Stimulated activated CD8-positive, alpha-beta memory T cell treated with anti-CD3 and anti-CD28 coated beads, Interleukin-7, amount 100 ng/mL, for 4 hours (primary cell): ENCODE results near the gene SLC12A6.

Experiments used
- DNase-seq, 2 donors: peaks; one replicate each; pipeline ENCODE4 v3.0.0-alpha.2; 2020; ENCODE audit warnings: low read depth in 2 of 2

Gene SLC12A6

DNA sequence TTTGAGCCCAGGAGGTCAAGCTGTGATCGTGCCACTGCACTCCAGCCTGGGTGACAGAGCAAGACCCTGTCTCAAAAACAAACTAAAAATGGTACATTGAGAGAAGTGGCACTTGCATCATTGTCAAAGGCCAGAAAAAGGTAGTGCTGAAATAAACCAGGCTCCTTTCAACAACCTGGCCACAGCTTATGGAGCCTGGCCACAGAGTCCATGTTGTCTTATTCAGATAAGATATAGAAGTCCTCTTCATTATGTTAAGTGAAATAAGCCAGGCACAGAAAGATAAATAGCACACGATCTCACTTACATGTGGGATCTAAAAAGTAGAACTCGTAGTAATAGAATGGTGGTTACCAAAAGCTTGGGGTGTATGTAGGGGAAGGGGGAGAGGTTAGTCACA lies 78.0 kb downstream of the SLC12A6 start:
- DNase-seq = no peak

DNA sequence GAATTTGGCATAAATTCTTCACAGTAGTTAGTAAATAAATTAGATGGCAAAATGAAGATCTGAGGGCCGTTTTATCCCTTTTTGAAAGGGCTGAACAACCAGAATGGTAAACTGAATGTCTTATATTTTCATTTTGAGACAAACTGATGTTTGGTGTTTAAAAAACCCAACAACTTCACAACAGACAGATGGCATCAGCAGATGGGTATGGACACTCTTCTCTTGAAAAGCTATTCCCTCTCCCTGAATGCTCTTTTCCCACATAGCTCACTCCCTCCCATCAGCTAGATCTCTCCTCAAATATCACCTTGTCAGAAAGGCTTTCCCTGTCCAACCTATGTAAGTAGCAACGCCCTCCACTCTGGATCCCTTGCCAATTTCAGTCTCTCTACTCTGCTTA lies 79.4 kb downstream of the SLC12A6 start:
- no peak for DNase-seq

DNA sequence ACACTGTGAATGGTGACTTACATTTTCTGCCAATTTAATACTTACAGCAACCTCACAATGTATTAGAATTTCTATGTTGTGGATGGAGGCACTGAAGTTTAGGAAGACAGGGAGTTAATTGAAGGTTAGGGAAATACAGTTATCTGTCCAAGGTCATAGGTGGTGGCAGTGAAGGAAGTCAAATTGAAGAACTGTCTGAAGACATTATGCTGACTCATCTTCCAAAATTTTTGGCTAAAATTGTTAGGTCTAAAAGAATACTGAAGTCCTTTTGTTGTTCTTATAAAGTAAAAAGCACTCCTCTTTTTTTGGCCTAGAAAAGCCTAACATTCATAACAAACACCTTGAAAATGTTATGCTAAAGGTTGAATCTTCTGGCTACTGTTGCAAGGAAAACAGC lies 85.0 kb downstream of the SLC12A6 start:
- DNase-seq = no peak

DNA sequence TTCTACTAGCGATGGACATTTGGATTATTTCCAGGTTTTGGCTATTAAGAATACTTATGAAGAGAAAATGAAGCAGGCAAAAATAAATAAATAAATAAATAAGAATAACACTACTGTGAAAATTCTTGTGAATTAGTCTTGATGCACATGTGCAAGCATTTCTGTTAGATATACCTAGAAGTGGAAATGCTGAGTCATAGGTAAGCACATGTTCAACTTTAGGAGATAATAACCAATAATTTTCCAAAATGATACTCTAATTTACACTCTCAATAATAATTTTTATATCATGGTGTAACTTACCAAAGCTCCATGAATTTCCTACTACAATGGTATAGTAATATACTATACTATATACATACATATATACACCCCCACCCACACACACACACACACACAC lies 89.4 kb downstream of the SLC12A6 start:
- no peak for DNase-seq

DNA sequence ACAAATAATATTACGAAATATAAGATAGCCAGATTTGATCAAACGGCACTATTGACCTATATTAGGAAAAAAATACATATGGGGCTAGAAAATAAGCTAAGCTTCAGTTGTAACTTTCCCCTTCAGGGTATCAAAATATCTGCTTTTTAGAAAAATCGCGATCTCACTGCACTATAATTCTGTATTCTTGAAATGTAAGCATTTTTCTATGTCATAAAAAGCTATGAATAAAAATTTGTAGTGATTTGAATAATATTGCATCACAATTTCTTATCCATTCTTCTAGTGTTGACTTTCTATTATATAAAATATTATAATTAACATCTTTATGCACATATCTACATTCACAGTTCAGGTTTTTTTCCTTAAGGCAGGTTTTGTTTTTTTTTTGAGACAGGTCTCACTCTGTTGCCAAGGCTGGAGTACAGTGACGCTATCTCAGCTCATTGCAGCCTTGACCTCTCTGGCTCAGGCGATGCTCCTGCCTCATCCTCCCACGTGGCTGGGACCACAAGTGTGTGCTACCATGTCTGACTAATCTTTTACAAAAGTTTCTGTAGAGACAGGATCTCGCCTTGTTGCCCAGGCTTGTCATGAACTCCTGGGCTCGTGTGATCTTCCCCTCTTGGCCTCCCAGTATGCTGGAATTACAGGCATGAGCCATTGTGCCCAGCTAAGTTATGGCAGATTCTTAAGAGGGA lies 91.2 kb downstream of the SLC12A6 start:
- no peak for DNase-seq

DNA sequence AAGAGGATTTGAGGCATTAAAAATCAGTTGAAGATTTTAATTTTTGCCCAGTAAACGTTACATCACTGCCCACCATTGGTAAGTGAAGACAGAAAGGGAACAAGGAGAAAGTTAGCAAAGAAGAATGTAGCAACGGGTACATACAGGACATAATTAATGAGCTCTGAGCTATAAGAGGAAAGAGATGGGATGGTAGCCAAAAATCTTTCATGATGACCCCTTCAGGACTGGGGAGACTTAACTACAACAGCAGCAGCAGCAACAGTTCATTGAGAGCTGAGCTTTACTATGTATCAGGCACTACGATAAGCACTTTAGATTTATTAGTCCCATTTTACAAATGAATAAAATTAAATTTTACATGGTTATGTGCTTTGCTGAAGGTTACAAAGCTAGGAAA lies 94.4 kb downstream of the SLC12A6 start:
- DNase-seq = no peak

DNA sequence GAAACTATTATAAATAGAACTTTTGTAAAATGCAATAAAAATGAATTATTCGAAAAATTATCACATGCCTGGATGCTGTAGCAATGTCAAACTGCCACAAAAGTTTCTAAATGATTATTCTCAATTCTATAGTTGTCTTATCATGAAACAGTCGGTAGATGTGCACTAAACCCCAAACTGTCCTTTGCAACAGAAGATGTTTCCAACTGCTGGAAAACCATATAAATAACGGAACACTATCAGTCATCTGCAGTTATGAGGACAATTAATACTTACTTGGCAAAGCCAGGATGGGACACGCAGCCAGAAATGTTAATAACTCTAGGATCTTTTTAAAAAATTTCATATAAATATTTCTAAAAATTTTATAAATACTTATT lies 95.3 kb downstream of the SLC12A6 start:
- no peak for DNase-seq

DNA sequence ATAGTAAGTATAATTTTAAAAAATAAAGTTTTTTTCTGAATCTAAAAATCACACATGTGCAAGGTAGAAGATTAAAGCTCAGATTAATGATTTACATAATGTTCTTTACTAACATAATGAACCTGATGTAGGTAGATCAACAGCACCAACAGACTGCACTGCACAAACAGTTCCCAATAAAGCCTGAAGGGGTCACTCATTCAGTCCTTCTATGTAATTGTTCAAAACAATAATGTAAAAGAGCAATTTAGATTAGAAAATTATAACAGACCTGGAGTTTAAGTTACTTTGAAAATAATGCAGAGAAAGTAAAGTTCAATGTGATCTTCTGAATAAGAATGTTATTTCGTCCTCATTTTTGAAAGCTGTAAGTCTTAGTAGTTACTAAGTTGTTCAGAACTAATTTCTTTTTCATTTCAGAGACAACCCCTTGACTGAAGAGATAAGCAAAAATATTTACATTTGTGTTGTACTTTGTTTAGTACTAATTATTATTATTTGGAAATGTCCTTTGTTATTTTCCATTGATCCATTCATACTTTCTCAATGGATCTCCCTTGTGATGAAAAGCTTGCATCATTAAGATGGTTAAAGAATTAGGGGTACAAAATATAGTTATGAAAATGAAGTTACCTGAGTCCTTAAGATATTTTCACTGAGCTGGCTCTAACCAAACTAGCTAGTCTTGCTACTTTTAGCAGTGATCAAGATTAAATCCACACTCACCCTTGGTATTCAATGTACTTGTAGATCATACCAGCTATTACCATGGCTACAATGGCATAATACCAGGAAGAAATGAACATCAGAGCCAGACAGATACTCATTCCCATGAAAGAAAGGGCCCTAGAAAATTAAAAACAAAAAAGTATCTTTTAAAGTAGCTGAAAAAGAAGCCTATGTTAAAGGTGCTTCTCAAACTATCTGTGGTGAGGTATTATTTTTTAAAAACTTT lies 95.9 kb downstream of the SLC12A6 start:
- DNase-seq = peak in 1 of 2 donors; percentile 14

DNA sequence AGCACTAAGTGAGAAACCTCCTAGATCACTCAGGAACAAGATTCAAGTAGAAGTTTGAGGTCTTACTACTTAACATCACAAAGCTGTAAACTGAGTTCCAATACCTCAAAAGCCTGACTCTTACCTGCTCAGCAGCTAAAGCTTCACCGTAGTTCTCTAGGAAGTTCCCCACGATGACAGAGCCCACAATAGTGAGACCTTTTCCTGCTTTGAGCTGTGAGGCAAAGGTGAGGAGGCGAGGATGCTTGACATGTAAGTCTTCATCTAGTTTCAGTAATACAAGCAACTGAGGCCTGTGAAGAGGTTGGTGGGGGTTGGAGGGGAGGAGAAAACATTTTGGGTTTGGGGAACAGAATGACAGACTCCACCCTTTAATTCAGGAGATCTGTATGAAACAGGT lies 97.0 kb downstream of the SLC12A6 start:
- DNase-seq = no peak

DNA sequence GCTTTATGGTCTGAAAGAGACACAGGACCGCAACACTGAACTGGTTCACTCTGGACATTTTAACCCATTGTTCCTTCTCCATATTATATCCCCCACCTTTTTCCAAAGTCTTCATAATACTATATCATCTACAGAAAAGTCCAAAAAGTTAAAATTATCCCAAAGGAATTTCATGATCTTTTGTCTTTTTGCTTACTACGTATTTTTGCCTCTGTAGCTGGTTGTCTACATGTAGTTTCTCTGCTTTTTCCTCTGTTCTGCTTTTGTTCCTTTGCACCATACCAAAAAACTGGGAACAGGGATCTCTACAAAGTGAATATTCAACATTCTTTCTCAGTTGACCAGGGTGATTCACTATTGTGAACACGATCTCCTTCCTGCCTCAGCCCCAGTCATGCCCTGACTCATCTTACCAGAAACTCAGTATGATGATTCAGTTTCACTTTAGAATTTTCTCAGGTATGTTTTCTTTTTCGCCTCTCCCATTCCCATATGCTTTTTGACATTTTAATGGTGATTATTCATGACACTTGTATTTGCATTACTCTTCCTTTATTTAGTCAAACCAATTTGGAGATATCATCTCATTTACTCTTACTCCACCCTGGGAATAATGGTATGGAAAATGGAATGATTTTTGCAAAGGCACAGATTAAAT lies 98.3 kb downstream of the SLC12A6 start:
- no peak for DNase-seq

DNA sequence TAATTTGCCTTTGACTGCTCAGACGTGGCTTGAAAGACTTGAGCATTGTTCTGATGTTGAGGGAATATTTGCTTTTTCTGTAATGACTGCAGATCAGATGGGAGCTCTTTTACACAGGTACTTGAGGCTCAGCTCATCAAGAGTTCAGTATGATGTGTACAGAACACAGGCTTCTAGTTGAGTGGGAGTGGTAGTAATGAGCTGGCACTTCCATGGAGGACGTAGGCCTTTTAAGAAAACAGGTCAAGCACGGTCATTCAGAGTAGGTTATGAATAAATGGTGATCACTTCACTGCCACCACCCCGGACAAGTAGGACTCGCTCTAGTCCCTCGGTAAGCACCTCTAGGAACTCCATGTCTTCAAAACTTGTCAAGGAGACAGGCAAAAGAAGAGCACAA lies 104.0 kb downstream of the SLC12A6 start:
- DNase-seq = no peak

DNA sequence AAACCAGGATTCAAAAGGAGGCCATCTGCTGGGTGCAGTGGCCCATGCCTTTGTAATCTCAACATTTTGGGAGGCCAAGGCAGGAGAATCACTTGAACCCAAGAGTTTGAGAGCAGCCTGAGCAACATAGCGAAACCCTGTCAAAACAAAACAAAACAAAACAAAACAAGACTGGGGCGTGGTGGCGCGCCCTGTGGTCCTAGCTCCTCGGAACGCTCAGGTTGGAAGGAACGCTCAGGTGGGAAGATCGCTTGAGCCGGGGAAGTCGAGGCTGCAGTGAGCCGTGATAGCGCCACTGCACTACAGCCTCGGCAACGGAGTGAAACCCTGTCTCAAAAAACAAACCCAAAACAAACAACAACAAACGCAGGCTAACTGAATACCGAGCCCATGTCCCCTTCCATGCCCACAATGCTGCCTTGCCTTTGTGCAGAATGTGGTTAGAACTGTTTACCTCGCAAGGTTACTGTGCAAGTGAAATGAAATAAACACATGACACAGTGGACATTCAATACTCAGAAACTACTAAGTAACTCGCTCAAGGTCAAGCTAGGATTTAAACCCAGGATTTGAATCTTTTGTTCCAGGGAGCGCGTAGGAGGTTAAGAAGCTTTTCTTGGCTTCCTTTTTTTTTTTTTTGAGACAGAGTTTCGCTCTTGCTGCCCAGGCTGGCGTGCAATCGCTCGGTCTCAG lies 113.5 kb downstream of the SLC12A6 start:
- no peak for DNase-seq

DNA sequence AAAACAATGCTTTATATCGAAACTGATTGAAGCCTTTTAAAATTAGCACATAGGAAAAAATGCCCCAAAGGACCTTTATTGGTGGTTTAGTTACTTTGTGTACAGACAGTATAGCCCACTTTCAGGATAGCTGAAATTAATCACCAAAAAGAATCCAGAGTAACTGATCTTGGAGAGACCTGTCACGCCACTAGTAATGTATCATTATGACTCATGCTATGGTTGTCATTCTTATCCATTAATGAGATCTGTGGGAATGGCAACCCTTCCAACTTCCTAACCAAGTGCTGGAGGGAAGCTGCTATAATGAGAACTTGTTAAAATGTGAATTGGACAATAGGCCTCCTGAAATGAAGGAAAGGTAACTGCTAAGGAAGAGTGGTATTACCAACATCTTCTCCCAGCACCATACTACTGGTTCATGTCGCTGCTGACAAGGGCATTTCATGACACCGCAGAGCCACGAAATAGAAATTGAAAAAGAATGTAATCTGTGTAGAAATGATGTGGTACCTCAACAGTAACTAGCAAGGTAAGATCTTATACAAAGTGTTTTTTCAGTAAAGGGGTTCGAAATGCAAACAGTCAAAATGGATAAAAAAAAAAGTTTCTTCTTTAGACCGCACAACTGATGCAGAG lies 119.9 kb downstream of the SLC12A6 start:
- DNase-seq = no peak

DNA sequence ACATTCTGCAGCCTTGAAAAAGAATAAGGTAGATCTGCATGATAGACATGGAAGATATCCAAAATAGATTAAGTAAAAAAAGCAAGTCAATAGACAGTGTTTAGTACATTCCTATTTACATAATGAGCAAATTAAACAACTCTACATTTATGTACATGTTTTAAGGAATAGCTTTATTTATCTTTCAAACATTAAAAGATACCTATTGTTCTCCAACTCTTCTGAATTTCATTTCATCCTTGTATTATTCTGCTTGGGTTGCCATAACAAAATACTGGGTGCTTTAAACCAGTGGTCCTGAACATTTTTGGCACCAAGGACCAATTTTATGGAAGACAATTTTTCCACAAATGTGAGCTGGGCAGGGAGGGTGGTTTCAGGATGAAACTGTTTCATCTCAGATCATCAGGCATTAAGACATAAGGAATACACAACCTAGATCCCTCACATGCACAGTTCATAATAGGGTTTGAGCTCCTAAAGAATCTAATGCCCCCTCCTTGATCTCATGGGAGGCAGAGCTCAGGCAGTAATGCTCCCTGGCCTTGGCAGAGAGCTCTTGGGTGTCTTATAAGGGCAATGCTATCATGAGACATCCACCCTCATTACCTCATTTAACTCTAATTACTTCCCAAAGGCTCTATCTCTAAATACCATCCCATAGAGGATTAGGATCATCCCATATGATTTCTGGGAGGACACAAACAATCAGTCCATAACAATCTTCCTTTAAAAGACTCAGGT lies 120.9 kb downstream of the SLC12A6 start:
- no peak for DNase-seq

DNA sequence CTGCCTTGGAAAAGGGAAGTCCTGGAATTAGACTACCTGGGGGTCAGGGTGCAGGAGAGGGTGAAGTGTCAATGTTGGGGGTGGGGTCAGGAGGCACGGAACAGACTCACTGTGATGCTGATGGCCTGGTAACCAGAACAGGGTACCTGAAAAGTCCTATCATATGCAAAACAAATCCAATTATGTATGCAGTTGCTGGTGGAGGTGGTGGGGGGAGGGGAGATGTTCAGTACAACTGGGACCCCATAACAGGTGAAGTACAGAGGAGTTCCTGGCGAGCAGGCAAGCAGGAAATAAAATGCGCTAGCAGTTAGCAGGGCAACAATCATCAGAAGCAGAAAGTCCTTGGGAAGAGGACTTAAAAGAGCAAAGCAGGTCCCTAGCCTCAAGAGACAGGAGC lies 123.4 kb downstream of the SLC12A6 start:
- DNase-seq = no peak

DNA sequence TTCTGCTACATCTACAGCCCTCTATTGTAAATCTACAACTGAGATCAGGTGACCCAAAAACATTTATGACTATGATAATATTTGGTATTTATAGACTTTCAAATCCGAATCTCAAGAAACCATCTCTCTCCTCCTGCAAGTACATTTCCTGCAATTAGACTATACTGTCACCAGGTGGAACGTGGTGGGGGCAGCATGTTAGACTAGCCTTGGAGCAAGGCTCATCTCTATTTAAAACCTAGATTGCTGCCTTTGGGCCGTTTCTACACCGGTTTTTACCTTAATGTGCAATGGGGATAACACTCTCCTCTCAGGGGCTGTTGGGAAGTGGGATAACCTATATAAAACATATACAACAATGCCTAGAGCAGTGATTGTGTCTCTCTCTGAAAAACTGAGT lies 123.9 kb downstream of the SLC12A6 start:
- DNase-seq = no peak

DNA sequence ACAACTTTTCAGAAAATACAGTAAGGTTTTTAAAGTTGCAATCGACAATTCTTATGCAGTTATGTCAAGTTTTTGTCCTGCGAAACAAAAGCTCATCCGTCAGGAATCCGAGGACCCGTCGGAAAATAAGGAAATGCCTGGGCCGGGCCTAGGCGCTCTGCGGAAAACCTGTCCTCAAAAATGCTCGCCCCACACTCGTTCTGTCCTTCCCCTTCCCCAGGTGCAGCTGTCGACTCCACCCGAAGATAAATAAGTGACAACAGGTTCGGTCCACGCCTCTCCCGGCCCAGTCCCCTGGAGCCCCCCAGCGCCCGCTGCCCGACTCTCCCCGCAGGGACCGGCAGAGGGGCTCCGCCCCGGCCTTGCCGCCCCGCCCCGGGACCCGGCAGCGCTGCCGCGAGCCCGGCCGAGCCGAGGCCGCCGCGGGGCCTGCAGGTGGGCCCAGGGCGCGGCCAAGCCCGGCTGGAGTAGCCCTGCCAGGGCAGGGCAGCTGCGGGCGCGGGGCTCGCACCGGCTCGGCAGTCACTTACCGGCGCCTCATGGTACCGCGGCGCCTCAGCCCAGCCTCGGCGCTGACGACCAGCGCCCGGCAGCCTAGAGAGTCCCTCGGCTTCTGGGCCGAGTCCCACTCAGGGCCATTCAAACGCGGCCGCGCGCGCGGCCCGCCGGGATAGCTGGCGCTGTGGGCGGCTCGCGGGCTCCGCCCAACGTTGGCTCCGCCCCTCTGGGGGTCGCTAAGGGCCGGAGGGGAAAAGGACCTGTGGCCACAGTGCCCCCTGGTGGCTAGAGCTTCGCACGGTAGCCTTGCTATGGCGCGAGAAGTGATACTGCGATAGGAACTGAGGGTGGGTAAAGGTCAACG lies 127.9 kb downstream of the SLC12A6 start, which contains the start of gene KATNBL1:
Gene KATNBL1 (minus strand): TSS at position 676 of the 862 bp plus-strand sequence. CDS start 46,420 bp downstream, outside the sequence.
- DNase-seq = peak; percentile 89 to 92

DNA sequence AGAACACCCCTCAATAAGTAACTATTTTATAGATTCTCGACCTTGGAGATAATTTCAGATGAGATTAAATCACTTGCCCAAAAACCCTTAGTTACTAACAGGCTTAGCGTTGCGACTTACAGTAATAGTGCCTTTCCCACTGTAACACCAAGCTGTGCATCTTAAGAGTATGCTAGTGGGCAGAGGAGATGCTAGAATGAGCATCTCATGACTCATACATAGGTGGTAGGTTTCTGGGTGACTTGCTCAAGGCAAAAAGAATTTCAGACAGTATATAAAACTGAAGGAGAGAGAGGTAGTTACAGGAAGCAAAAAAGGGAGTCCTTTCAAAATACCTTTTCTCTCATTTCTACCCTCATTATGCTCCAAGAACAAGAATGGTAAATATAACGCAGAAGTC lies 131.6 kb downstream of the SLC12A6 start:
- no peak for DNase-seq

DNA sequence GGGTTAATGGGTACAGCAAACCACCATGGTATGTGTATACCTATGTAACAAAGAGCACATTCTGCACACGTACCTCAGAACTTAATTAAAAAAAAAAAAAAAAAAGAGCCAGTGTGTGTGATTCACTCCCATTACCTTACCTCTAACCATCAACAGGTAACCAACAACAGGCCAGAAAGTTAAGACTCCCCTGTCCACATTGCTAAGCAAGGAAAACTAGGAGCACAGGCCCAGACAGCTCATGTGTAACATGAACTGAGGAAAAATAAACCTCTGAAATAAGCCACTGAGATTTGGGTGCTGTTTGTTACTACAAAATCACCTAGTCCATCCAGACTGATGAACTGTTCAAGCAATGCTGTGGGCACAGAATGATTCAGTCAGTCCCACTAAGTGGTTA lies 133.6 kb downstream of the SLC12A6 start:
- DNase-seq = no peak

DNA sequence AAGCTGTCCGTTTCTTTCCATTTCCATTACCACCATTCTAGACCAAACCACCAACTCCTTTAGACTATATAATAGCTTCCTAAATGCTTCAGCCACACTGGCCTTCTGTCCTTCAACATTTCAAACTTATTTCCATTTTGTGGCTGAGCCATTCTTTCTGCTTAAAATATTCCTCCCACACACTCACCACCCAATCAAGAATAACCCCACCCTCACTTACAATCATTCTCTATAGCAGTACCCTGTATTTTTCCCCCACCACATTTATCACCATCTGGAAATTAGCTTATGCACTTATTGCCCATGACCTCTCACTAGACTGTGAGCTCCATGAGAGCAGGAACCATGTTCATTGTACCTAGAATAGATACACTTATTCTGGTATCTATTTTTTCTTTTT lies 134.3 kb downstream of the SLC12A6 start:
- DNase-seq = no peak
